Epithelial cell of proximal tubule (primary cell): ENCODE data around the gene TRNP1. TPM values are rescaled to one million over a fixed set of nuclear protein-coding genes. Genes with fewer than 3 reads are reported as not detected.

Experiments used
- DNase-seq: peaks from one replicate; pipeline ENCODE4 v3.0.0-alpha.2; 2011; ENCODE audit warnings: low read depth
- H3K4me3 ChIP-seq: 2 replicates; pipeline ENCODE4 v1.5.1; 2011; ENCODE audit warnings: low read depth, mild to moderate bottlenecking, low read length
- CTCF ChIP-seq: conservative IDR thresholded peaks from 2 replicates; pipeline ENCODE4 v1.5.1; 2012; ENCODE audit warnings: low read depth, mild to moderate bottlenecking, low read length
- total RNA-seq: library from RNA; depleted of rRNA; stranded (reverse); fragments of >200 nt; gene quantifications from 2 replicates; pipeline ENCODE4 v1.2.3, GENCODE V29; 2015

The TRNP1 gene
- total RNA-seq, 1 donor from 2014 or later = 159 TPM

GRCh38 chr1:27027575-27028250, 34.2 kb downstream of the TRNP1 start:
- no peak overlapping the region for H3K4me3 ChIP-seq
- TF ChIP-seq CTCF = no peak
- DNase-seq = no peak

GRCh38 chr1:27029517-27029916, 36.0 kb downstream of the TRNP1 start:
- H3K4me3 ChIP-seq = no peak overlapping the region
- TF ChIP-seq CTCF = no peak
- no peak for DNase-seq

- peak overlapping the region; percentile 38 for H3K4me3 ChIP-seq
- TF ChIP-seq CTCF = no peak
- no peak for DNase-seq
Observed at GRCh38 chr1:27031235-27032118, 38.0 kb downstream of the TRNP1 start.

GRCh38 chr1:27032119-27032461, 38.6 kb downstream of the TRNP1 start:
- peak overlapping the region; percentile 38 for H3K4me3 ChIP-seq
- no peak for TF ChIP-seq CTCF
- no peak for DNase-seq

GRCh38 chr1:27033043-27033746, 39.7 kb downstream of the TRNP1 start:
- no peak for DNase-seq
- no peak for TF ChIP-seq CTCF
- H3K4me3 ChIP-seq = no peak overlapping the region

- no peak for DNase-seq
- TF ChIP-seq CTCF = no peak
- H3K4me3 ChIP-seq = no peak overlapping the region
Observed at GRCh38 chr1:27035344-27035743, 41.9 kb downstream of the TRNP1 start.
